Activated T-cell treated with anti-CD3 and anti-CD28 coated beads for 1 hour (primary cell): Measurements from ENCODE around the gene RGS7.
"Not testable (repeated sequence)": the region's sequence is repeated elsewhere in the genome, so short reads cannot be mapped to it uniquely, and the experiment has no call there.

Experiments used
- DNase-seq: peaks from one replicate; pipeline ENCODE4 v3.0.0-alpha.2; 2020; ENCODE audit warnings: low read depth

The RGS7 gene

GRCh38 chr1:241138248-241138647, 218.8 kb downstream of the RGS7 start:
- no peak for DNase-seq

- DNase-seq: no peak
These were observed 220.6 kb downstream of the RGS7 start for GRCh38 chr1:241136389-241136788.

- DNase-seq: no peak
These were observed 225.3 kb downstream of the RGS7 start for GRCh38 chr1:241131636-241132194.

DNA sequence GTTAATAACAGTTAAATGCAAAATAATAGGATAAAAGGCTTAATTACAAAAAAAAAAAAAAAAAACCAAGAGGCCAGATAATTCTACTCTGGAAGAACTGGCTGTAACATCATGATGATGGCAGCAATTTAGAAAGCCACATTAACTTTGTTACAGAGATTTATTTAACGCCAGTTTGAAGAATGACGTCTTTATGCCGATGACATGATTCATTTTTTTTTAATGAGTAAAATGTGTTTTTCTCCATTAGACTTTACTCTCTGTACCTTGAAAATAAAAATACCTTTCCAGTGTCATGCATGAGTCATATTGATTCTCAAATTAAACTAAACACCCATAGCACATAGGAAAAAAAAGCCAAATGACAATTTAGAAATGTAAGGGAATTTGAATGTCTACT, 226.1 kb downstream of the RGS7 start:
- no peak for DNase-seq

DNA sequence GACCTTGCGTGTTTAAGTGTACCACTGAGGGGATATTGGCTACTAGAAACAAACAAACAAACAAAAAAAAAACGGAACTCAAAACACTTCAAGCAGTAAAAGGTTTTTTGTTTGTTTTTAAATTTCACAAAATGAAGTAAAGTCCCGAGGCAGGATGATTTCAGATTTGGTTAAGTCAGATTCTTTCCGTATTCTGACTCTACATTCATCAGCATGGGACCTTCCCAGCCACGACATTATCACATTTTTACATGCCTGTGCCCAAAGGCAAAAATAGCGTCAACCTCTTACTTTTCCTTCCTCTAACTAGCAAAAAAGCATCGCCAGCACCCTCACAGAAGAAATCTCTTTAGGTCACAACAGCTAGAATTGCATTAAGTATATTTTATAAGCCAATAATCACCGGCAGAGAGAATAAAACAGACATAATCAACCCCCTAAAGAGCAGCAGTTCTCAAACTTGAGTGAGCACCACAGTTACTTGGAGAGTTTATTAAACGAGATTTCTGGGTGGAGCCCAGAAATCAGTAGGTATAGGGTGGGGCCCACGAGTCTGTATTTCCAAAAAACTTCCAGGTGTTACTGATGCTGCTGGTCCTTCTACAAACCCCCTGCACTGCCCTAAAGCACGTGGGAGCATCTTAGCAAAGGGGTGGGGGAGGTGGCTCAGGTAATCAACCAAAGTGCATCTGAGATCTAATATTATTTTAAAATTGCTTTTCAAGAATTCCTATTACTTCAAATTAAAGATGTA, 227.6 kb downstream of the RGS7 start:
- DNase-seq: no peak

GRCh38 chr1:241125286-241125685, 231.7 kb downstream of the RGS7 start:
- DNase-seq: no peak

DNA sequence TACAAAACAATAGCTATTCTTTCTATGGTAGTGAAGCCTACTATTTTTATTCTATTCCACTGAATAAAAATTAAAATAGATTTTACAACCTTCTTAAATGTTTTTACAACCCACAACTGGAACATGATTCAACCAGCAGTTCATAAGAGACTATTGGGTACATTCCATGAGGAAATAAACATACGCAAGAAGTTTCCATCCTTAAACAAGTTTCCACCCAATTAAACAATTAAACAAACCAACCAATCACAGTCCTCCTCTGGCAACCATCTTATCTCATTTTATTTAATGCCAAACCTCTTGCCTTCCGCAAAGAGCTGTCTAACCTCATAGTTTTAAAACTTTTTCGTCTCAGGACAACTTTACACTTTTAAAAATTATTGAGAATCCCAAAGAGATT, 239.0 kb downstream of the RGS7 start:
- no peak for DNase-seq

DNA sequence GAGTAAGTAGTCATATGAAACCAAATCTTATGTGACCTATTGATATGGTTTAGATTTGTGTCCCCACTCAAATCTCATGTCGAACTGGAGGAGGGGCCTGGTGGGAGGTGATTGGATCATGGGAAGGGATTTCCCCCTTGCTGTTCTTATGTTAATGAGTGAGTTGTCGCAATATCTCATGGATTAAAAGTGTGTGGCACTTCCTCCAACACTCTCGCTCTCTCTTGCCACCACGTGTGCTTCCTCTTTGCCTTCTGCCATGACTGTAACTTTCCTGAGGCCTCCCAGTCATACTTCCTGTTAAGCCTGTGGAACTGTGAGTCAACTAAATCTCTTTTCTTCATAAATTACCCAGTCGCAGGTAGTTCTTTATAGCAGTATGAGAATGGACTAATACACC, 241.2 kb downstream of the RGS7 start:
- no peak for DNase-seq

GRCh38 chr1:241114699-241115233, 242.2 kb downstream of the RGS7 start:
- DNase-seq: no peak

GRCh38 chr1:241113557-241113956, 243.4 kb downstream of the RGS7 start:
- DNase-seq: no peak

DNA sequence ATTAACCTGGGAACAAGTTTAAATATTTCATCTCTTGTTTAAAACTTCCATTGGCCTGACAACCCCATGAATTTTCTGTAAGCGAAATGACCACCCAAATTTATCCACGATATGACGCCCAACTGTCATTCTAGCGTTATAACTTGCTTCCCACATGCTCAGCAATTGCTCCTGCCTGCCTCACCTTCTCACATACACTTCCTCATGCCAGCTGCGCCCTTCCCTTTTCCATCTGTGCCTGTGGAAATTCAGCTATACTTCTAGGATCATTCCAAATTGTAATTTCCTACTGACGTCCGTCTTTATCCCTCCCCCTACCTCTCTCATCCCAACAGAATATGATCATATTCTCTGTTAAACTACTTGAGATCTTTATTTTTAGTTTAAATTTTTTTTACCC, 248.0 kb downstream of the RGS7 start:
- DNase-seq: no peak

- no peak for DNase-seq
These were observed 251.9 kb downstream of the RGS7 start for GRCh38 chr1:241105147-241105546.

GRCh38 chr1:241102664-241103063, 254.3 kb downstream of the RGS7 start:
- no peak for DNase-seq

GRCh38 chr1:241101622-241102021, 255.4 kb downstream of the RGS7 start:
- DNase-seq: no peak

GRCh38 chr1:241097479-241097878, 259.5 kb downstream of the RGS7 start:
- DNase-seq: no peak

DNA sequence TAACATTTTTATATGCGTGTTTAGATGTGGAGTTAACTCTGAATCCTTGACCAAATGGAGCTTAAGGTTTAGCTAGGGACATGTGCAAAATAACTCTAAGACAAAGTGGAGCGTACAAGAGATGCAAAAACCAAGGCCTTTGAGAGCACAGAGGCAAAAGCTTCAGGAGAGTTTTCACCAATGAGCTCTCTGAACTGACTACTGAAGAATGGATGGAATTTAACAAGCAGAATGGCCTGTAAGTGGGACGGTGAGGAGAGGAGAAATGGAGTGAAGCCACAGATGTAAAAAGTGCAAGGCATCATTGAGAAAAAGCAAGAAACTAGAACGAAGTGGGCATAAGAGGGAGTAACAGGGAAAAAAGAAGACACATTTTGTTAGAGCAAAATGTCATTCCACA, 260.0 kb downstream of the RGS7 start:
- DNase-seq: no peak

DNA sequence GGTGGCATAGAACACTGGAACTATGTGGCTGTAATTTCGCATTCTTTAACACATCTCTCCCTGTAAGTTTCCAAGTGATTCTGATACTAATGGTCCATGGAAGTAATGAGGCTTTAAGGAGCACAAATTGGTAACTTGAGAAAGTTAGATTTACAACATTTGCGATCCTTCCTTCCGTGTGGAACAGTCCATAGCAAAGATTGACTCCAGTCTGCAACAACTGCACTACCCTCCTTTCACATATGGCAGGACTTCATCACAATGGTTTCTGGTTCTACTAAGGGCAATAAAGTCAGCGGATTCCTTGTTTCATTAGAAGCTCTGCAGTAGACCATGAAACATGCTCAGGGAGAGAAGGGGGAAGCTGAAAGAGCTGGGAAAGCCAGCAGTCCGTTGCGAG, 261.2 kb downstream of the RGS7 start:
- no peak for DNase-seq

GRCh38 chr1:241090798-241091197, 266.2 kb downstream of the RGS7 start:
- DNase-seq: no peak

DNA sequence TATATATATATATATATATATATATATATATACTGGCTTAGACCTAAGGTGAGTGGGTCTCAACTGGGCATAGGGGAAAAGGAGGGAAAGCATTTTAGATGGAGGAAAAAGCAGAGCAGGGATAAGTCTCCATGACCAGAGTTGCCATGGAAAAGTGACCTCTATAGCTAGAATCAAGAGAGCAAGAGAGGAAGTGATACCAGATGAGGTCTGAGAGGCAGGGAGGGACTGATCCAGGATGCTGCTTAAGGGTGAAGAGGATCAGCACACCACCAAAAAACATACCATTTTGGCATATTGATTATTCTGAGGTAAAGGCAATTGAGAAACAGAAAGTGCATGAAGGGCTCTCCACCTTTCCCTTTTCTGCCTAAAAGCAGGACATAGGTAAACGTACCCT, 267.9 kb downstream of the RGS7 start:
- not testable (repeated sequence) for DNase-seq

DNA sequence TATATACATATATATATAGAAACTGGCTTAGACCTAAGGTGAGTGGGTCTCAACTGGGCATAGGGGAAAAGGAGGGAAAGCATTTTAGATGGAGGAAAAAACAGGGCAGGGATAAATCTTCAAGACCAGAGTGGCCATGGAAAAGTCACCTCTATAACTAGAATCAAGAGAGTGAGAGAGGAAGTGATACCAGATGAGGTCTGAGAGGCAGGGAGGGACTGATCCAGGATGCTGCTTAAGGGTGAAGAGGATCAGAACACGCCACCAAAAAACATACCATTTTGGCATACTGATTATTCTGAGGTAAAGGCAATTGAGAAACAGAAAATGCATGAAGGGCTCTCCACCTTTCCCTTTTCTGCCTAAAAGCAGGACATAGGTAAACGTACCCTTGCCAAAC, 268.9 kb downstream of the RGS7 start:
- not testable (repeated sequence) for DNase-seq

DNA sequence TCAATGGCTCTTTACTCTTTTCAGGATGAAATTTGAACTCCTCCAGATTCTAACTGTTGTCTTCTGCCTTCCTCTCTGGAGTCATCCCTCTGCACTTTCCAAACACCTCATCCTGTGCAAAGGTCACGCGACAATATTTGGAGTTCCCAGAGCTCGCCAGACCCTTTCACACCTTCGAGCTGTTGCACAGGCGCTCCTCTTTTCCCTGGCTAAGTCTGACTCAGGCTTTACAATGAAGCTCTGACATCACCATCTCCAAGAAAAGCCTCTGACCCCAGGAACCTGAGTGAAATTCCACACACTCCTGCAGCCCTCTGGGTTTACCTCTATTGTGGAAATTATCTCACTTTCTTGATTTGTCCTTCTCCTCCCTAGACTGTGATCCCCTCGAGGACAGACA, 270.3 kb downstream of the RGS7 start:
- no peak for DNase-seq

DNA sequence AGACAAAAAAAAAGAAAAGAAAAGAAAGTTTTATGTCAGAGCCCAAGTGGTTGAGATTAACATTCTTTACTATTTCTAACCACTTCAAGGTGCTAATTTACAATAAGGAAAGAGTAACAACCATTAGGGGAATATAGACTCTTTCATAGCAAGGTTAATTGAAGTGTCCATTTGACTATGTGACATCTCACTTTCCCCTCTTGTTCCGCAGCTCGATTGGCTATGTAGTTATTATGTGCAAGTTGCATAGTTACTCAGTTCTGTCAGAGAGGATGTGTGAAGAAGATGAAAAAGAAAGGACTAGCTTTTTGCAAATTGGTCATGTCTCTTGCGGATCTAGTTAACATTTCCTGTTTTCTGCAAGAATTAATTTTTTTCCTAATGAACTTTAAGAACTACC, 273.7 kb downstream of the RGS7 start:
- no peak for DNase-seq

- no peak for DNase-seq
These were observed 275.5 kb downstream of the RGS7 start for GRCh38 chr1:241081473-241081872.

DNA sequence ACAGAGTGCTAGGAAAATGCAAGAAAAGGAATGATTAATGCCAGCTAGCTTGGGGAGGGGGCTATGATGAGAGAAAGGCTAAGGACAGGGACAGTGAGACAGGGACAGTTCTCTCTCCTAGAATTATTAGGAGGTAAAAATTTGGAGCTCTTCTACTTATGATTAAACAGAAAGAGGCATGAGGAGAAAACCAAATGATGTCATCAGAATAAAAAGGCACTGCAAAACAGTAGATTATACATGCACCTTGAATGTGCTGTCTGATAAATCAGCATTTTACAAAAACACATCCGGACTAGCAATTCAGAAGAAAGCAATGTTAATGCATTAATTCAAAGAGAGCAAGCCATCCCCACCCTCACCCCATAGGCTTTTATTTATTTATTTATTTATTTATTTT, 277.5 kb downstream of the RGS7 start:
- no peak for DNase-seq
